Hair follicular keratinocyte (primary cell): Measurements from ENCODE around the gene PLXNA1. TPM values are rescaled to one million over a fixed set of nuclear protein-coding genes. Genes with fewer than 3 reads are reported as not detected.

Experiments
- total RNA-seq: library from RNA; depleted of rRNA; stranded (reverse); fragments of >200 nt; gene quantifications from 2 replicates; pipeline ENCODE4 v1.2.3, GENCODE V29; 2015

Gene PLXNA1
- 70.2 and 100 TPM in 2 replicates for total RNA-seq

GRCh38 chr3:126982471-126983175, at the start of gene PLXNA1:
Gene PLXNA1, plus strand, starts transcription at chr3:126983115. Its CDS starts 5,479 bp downstream, at chr3:126988594.

Other genes with a start within 250 kb of the PLXNA1 start
- not detected in 2 replicates for gene PRR23E, start 210.0 kb downstream of the PLXNA1 start, total RNA-seq